NCI-H345 (cell line): ENCODE results near the gene SOAT1.
A peak's percentile ranks its signal among the peaks of the same experiment; 100 is the strongest.
"Not testable (repeated sequence)": the region's sequence is repeated elsewhere in the genome, so short reads cannot be mapped to it uniquely, and the experiment has no call there.

Experiments
- DNase-seq: peaks from one replicate; lab custom pipeline; 2025; lab: John Stamatoyannopoulos, UW

The SOAT1 gene

GRCh38 chr1:179293340-179294327 is at the start of gene SOAT1:
TSS of gene SOAT1 (plus strand) at chr1:179293797. CDS start at chr1:179302685, 8,888 bp downstream.
- peak; percentile 95 for DNase-seq

DNA sequence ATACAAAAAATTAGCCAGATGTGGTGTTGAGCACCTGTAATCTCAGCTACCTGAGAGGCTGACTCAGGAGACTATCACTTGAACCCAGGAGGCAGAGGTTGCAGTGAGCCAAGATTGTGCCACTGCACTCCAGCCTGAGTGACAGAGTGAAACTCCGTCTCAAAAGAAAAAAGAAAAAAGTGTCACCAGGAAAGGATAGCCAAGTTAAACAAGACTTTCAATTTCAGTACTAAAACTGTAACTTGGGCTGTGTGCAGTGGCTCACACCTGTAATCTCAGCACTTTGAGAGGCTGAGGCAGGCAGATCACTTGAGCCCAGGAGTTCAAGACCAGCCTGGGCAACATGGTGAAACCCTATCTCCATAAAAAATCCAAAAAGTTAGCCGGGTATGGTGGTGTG is 48.2 kb upstream of the SOAT1 start:
- not testable (repeated sequence) for DNase-seq

DNA sequence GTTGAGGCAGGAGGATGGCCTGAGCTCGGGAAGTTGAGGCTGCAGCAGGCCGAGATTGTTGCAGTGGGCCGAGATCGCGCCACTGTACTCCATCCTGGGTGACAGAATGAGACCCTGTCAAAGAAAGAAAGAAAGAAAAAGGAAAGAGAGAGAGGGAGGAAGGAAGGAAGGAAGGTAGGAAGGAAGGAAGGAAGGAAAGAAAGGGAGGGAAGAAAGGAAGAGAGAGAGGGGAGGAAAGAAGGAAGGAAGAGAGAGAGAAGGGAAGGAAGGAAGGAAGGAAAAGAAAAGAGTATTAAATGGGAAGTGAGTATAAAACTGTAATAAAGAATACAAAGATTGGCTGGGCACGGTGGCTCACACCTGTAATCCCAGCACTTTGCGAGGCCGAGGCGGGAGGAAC is 45.7 kb upstream of the SOAT1 start:
- no peak for DNase-seq

GRCh38 chr1:179251675-179252074 is 41.9 kb upstream of the SOAT1 start:
- peak; percentile 26 for DNase-seq

DNA sequence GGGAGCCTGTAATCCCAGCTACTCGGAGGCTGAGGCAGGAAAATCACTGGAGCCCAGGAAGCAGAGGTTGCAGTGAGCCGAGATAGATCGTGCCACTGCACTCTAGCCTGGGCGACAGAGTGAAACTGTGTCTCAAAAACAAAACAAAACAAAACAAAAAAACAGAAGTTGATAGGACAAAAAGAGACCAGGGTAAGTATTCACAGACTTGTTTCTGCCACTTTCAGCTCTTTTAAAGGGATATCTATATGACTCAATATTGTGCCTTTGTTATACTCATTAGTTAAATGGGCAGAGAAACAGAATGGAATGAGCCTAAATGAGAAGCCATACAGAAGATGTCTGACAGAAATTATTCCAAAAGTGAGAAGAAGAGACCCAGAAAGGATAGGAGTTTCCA is 41.0 kb upstream of the SOAT1 start:
- no peak for DNase-seq

DNA sequence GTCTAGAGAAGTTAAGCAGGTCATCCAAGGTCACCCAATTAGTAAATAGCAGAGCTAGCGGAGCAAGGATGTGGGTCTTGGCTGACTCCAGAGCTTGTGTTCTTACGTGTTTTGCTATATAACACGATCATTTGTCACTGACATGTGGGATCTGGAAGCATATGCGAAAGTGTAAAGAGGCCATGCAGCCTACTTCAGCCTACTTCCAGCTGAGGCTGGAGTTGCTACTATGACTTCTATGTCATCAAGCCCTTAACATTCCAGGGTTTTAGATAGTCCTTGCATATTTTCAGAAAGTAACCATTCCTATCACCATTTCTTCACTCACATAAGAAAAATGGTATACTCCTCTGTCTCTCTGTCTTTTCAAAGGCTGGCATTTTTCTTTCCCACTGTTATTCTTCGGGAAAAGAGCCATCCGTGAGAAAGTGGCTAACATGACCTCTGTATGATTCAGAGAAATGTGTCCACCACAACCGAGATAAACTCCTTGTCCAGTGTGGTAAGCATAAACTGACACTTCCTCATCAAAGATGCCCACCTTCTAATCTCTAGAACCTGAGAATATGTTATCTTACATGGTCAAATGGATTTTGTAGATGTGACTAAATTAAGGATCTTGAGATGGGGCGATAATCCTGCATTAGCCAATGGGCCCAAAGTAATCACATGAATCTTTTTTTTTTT is 40.2 kb upstream of the SOAT1 start:
- no peak for DNase-seq

DNA sequence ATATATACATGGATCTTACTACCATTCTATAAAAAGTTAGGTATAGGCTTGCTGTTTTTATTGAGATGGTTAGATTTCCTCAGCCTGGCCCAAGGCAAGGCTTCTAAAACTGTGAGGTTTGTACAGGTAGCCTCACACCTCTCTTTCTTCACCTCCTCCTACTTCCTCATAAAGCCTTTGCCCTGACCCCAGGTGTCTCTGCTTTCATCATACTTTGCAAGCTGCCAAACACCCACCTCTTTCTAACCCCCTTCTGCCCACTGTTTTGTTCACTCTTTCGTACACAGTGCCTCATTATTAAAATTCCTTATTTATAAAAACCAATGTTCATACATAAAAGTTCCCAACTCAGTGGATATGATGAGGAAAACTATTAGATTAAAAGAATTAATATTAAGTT is 31.4 kb upstream of the SOAT1 start:
- no peak for DNase-seq

- DNase-seq: no peak
Measured at GRCh38 chr1:179263121-179263520, 30.5 kb upstream of the SOAT1 start.

- DNase-seq: no peak
Measured at GRCh38 chr1:179264507-179264906, 29.1 kb upstream of the SOAT1 start.

- no peak for DNase-seq
Measured at GRCh38 chr1:179269071-179269470, 24.5 kb upstream of the SOAT1 start.

- not testable (repeated sequence) for DNase-seq
Measured at GRCh38 chr1:179274424-179274823, 19.2 kb upstream of the SOAT1 start.

DNA sequence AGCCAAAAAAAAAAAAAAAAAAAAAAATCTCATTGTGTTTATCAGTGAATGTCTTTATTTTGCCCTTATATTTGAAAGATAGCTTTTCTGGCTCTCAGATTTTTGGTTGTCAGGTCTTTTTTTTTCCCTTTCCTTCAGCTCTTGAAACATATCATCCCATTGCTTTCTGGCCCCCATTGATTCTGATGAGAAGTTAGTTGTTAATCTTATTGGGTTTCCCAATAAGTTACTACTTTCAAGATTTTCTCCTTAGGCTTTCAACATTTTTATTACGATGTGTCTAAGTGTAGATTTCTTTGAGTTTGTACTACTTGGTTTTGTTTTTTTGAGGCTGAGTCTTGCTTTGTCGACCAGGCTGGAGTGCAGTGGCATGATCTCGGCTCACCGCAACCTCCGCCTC is 14.7 kb upstream of the SOAT1 start:
- DNase-seq: no peak

DNA sequence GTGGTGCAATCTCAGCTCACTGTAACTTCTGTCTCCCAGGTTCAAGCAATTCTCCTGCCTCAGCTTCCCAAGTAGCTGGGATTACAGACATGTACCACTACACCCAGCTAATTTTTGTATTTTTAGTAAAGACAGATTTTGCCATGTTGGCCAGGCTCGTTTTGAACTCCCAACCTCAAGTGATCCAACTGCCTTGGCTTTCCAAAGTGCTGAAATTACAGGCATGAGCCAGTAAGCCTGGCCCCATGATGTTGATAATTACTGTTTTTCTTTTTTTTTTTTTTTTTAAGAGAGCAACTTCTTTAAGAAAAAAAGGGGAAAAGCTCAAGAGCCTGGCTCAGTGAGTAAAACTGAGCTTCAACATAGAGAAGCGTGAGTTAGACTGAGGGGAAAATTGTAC is 9.6 kb upstream of the SOAT1 start:
- no peak for DNase-seq

- no peak for DNase-seq
Measured at GRCh38 chr1:179287946-179288345, 5.7 kb upstream of the SOAT1 start.

DNA sequence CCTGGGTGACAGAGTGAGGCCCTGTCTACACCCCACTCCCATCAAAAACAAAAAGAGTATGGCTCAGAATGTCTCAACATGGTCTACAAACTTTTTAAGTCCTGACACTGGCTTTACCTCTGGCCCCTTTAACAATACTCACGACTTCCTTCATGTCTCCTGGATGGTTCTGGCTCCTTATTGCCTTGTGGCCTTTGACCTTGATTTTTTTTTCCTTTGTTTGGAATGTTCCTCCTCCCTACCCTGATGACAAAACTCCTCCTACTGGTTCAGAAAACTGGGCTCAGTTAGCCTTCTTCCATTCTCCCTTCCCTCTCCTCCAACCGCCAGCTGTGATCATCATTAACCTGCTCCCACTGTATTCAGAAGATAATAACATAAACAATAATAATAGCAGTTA is 4.6 kb upstream of the SOAT1 start:
- DNase-seq: no peak

GRCh38 chr1:179295164-179295755 is 1.7 kb downstream of the SOAT1 start:
- DNase-seq: no peak

- DNase-seq: no peak
Measured at GRCh38 chr1:179296356-179297104, 2.9 kb downstream of the SOAT1 start.

GRCh38 chr1:179297105-179297378 is 3.4 kb downstream of the SOAT1 start:
- no peak for DNase-seq

DNA sequence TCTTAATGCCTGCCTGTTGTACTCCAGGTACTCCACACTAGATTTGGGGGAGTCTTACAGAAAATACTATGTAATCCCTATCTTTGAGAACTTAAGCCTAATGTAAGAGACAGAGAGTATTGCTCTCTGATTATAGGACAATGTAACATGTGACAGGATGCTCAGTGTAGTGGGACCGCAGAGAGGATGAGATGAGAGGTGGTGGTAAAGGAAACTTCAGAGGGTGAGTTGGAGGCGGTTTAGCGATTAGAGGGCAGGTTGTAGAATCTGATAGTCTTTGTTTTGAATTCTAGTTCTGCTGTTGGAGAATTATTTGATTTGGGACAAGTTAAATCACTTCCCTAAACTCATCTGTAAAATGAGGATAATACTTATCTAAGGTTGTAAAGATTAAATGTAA is 5.4 kb downstream of the SOAT1 start:
- DNase-seq: no peak

GRCh38 chr1:179300112-179300511 is 6.5 kb downstream of the SOAT1 start:
- no peak for DNase-seq

- DNase-seq: no peak
Measured at GRCh38 chr1:179302070-179302469, 8.5 kb downstream of the SOAT1 start.

DNA sequence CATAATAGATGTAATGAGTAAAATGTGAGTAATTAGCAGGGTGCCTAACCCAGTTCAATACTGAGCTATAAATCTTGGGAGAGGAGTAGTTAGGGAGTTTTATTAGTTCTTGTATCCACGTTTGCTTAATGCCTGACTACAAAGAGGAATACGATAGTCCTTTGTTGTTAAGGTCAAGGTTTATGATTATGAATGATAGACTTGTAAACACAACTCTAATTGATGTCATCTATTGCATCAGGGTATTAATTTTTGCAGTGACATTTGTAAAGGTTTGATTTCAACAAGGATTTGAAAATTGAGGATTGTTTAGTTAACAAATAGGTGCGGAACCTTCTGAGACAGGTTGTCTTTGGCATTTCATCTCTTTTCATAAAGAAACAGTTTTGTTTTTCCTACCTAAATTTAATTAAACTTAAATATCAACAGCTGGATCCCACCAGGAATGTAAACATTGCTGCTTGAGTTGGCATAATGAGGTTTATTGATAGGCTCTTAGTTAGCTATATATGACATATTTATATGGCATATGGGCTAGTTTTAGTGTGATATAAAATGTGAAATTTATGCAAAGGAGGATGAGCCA is 9.7 kb downstream of the SOAT1 start:
- no peak for DNase-seq
